Cardiac fibroblast (primary cell): ENCODE results near the gene WWTR1.

ENCODE experiments used
- DNase-seq, 2 donors: peaks; one replicate each; pipeline versions ENCODE4 v3.0.0 to v3.0.0-alpha.2; 2010; ENCODE audit warnings: low read depth in 2 of 2
- H3K4me3 ChIP-seq, 2 donors: replicated peaks in 1 of 2; 1 replicate in 1 of 2; 2 replicates in 1 of 2; pipeline ENCODE4 v1.5.1; 2011; ENCODE audit warnings: low read depth in 2 of 2, low read length in 2 of 2, mild to moderate bottlenecking in 2 of 2, moderate library complexity in 1 of 2
- CTCF ChIP-seq: IDR thresholded peaks from one replicate; pipeline ENCODE4 v1.5.1; 2011; ENCODE audit warnings: low read depth, mild to moderate bottlenecking, low read length, inconsistent platforms

The WWTR1 gene

GRCh38 chr3:149638228-149639092 is 19.4 kb downstream of the WWTR1 start:
- no peak for TF ChIP-seq CTCF
- peak overlapping the region in 1 of 2 donors; percentile 32 for H3K4me3 ChIP-seq
- DNase-seq, result peak; percentile 45 to 52

GRCh38 chr3:149635396-149635795 is 22.4 kb downstream of the WWTR1 start:
- DNase-seq, result no peak
- H3K4me3 ChIP-seq, result no peak overlapping the region
- TF ChIP-seq CTCF, result no peak

GRCh38 chr3:149634573-149634972 is 23.3 kb downstream of the WWTR1 start:
- no peak for DNase-seq
- no peak overlapping the region for H3K4me3 ChIP-seq
- TF ChIP-seq CTCF, result no peak

- TF ChIP-seq CTCF, result no peak
- no peak overlapping the region for H3K4me3 ChIP-seq
- no peak for DNase-seq
Measured at GRCh38 chr3:149634072-149634471, 23.8 kb downstream of the WWTR1 start.

- H3K4me3 ChIP-seq, result no peak overlapping the region
- no peak for TF ChIP-seq CTCF
- DNase-seq, result no peak
Measured at GRCh38 chr3:149632225-149632624, 25.6 kb downstream of the WWTR1 start.

- H3K4me3 ChIP-seq, result no peak overlapping the region
- no peak for DNase-seq
- no peak for TF ChIP-seq CTCF
Measured at GRCh38 chr3:149630806-149631205, 27.0 kb downstream of the WWTR1 start.
